GM21825 (cell line): ENCODE measurements around the gene CRISPLD2.
"Not testable (repeated sequence)": the region's sequence is repeated elsewhere in the genome, so short reads cannot be mapped to it uniquely, and the experiment has no call there.

Experiments used
- ATAC-seq: cut with Tn5 transposase; IDR thresholded peaks from one replicate; pipeline ENCODE4 v1.9.1; 2021; ENCODE audit warnings: mild to moderate bottlenecking, moderate library complexity; ENCODE audit not compliant: unreplicated experiment

The CRISPLD2 gene

GRCh38 chr16:84927621-84928591 lies 108.1 kb downstream of the CRISPLD2 start:
- ATAC-seq = no peak

GRCh38 chr16:84928679-84929420 lies 109.1 kb downstream of the CRISPLD2 start:
- ATAC-seq = no peak

- ATAC-seq = no peak
Observed at GRCh38 chr16:84929421-84930297, 109.9 kb downstream of the CRISPLD2 start.

DNA sequence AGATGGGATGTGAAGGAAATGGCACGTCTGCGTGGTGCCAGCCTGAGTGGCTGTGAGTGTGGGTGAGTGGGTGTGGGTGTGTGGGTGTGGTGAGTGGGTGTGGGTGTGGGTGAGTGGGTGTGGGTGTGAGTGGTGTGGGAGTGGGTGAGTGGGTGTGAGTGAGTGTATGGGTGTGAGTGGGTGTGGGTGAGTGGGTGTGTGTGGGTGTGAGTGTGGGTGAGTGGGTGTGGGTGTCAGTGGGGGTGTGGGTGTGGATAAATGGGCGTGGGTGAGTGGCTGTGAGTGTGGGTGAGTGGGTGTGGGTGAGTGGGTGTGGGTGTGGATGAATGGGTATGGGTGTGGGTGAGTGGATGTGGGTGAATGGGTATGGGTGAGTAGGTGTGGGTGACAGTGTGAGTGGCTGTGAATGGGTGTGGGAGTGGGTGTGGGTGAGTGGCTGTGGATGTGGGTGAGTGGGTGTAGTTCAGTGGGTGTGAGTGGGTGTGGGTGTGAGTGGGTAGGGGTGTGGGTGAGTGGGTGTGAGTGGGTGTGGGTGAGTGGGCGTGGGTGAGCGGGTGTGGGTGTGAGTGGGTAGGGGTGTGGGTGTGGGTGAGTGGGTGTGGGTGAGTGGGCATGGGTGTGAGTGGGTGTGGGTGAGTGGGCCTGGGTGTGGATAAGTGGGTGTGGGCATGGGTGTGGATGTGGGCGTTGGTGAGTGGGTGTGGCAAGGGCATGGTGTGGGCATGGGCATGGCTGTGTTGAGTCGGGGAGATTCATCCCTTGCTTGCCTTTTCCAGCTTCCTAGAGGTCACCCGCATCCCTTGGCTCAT lies 110.7 kb downstream of the CRISPLD2 start:
- ATAC-seq = no peak

GRCh38 chr16:84931107-84931494 lies 111.3 kb downstream of the CRISPLD2 start:
- no peak for ATAC-seq

- no peak for ATAC-seq
Observed at GRCh38 chr16:84931506-84931905, 111.7 kb downstream of the CRISPLD2 start.

GRCh38 chr16:84932681-84933080 lies 112.9 kb downstream of the CRISPLD2 start:
- ATAC-seq = no peak

DNA sequence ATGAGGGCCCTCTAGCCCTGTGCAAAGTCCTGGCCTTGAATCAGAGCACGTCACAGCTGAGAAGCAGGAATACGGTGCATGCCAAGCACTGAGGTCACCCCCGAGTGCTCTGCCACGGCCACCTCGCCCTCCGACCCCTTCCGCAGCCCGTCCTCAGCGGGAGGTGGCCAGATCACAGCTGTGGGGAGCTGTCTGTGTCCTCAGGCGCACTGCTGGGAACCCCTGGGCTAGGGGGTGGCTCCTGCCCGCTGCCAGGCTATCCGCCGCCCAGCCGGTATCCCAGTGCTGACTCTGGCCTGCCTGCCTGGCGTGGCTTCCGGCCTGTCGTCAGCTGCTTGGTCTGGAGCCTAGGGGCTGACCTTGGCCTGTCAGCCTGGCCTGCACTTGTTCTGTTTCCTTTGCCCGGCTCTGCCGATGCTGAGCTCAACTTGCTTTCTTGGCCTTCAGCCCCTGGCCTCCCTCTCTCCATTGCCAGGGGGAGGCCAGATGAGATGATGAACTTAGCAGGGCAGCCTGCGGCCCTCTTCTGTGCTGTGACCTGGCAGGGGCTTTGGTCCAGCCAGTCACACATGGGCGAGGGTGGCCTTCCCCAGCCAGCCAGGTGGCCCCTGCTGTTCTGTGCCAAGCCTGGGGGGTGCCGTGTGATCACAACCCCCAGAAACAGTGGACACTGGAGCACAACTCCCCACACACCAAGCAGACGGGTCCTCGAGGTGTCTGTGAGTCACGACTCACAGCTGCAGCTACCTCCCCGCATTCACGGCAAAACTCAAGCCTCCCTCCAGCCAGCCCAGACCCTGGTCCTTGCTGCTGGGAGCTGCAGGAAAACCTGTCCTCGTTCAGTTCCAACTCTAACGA lies 114.2 kb downstream of the CRISPLD2 start:
- no peak for ATAC-seq

DNA sequence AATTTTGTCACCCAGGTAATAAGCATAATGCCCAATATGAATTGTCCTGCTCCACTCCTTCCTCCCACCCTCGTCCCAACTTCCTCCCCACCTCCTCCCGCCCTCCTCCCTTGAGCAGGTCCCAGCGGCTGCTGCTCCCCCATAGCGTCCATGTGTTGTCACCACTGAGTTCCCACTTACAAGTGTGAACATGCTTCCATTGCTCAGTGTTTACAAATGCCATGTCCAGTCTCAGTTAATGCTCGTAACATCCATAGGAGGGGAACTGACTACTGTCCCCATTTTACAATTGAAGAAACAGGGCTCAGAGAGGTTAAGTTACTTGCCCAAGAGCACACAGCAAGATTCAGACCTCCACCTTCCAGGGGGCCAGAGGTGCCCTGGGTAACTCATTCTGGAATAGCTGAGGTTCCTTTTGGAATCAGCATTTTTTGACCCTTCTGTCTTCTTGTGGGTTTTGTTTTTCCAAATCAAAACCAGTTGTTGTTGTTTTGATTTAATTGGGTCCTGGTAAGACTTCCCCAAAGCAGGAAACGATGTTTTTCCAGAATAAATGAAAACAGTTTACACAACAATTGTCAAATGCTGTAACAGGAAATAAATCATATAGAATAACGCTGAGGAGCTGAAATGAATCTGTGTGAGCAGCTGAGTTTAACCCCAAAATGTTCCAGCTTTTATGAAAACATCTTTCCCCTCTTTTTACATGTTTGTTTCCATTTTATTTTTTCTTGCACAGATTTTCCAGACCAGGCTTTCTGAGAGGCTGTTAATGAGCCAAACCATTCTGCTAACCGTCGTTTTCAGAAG lies 117.6 kb downstream of the CRISPLD2 start:
- no peak for ATAC-seq

DNA sequence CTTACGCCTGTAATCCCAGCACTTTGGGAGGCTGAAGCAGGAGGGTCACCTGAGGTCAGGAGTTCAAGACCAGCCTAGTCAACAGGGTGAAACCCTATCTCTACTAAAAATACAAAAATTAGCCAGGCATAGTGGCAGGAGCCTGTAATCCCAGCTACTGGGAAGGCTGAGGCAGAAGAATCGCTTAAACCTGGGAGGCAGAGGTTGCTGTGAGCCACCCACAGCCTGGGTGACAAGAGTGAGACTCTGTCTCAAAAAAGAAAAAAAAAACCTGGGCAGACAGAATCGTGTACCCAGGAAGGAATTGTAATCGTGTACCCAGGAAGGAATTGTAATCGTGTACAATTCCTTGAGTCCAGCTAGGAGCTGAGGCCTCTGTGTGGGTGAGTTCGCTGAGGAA lies 118.8 kb downstream of the CRISPLD2 start:
- ATAC-seq = not testable (repeated sequence)

GRCh38 chr16:84940670-84941551 lies 121.1 kb downstream of the CRISPLD2 start:
- no peak for ATAC-seq

DNA sequence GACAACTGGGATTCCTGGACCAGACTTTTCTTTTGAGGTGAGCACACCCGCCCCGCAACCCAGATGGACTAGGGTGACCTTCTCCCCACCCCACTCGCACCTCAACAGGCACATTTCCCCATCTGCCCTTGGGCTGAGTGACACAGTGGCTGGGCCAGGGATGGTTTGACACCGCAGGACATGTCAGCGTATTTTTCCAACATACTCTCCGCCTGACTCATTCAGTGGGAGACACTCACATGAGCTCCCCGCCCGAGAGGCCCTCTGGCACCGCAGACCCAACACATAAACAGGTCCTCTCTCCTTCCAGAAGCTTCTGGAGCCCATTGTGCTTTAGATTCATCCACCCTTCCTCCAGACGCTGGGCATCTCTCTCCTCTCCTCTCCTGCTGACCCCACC lies 122.1 kb downstream of the CRISPLD2 start:
- ATAC-seq = no peak

- no peak for ATAC-seq
Observed at GRCh38 chr16:84942786-84943185, 123.0 kb downstream of the CRISPLD2 start.

GRCh38 chr16:84943620-84944019 lies 123.8 kb downstream of the CRISPLD2 start:
- no peak for ATAC-seq

DNA sequence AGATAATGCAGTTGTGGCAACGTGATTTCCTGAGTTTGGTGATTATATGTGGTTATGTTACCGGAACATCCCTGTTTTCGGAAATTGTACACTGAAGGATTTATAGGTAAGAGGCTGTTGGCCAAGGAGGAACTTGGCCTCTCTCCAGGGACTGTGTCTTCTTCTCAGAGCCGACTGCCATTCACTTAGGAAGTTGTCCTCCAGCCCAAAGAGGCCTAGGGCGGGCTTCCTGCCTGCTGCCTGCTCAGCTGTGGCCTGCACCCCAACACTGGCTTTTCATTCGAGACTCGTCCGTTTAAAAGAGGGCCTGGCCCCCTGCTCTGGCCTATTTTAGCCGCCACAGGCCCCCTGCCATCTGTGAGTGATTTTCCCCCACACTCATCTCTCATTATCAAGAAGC lies 127.2 kb downstream of the CRISPLD2 start:
- ATAC-seq = no peak

DNA sequence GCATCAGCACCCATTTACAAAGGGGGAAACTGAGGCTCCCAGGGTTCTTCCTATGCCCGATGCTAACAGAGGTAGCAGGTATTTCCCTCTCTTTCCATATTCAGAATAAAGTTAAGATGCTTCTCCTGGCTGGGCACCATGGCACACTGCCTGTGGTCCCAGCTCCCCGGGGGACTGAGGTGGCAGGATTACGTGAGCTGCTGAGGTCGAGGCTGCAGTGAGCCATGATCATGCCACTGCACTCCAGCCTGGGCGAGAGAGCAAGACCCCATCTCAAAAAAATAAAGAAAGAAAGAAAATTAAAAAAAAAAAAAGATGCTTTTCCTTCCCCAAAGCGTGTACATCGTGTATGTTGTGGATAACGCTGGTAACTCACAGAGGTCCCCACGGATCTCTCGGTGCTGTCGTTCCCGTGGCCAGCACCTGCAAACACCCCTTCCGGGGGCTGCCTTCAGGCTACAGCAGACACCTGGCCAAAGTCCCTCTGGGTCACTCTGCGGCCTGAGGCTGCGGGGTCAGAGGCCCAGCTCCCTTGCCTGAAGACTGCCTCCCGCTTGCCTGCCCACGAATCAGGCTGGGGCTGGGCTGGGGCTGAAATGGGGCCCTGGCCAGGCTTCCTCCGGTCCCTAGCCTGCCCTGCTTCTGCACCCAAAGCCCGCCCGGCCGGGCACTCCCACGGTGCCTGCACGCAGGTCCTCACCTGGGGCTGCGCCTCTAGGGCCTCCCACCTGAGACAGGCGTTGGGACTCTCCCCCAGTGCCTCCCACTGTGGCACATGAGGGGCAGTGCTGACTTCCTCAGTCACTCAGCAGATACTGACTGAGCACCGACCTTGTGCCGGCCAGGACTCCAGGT lies 128.4 kb downstream of the CRISPLD2 start:
- ATAC-seq = no peak
